OCI-LY3 (cell line): ENCODE results near the gene ERC2.

Source experiments
- H2AFZ ChIP-seq: fragments of 200-600, 300-600 bp; shearing (Covaris generic); 2 replicates; pipeline ENCODE4 v1.6.0; 2014; ENCODE audit warnings: antibody characterized with exemption, low read depth, low read length
- H3K27ac ChIP-seq: fragments of 200-600, 300-600 bp; sonication (generic); 2 replicates; pipeline ENCODE4 v1.5.1; 2014; ENCODE audit warnings: mild to moderate bottlenecking, low read length, moderate library complexity, mixed read lengths
- H3K27me3 ChIP-seq: fragments of 200-600, 300-600 bp; sonication (generic); 2 replicates; pipeline ENCODE4 v1.6.1; 2014; ENCODE audit warnings: low read depth, low read length, mixed read lengths
- H3K36me3 ChIP-seq: fragments of 200-600, 300-600 bp; sonication (generic); replicated peaks from 2 replicates; pipeline ENCODE3; 2014; ENCODE audit warnings: low read depth, low read length, mixed read lengths
- H3K4me1 ChIP-seq: fragments of 300-600, 200-600 bp; sonication (generic); 2 replicates; pipeline ENCODE4 v1.6.1; 2014; ENCODE audit warnings: low read length, mixed read lengths
- H3K4me2 ChIP-seq: fragments of 200-600, 300-600 bp; sonication (generic); 2 replicates; pipeline ENCODE4 v1.6.1; 2014; ENCODE audit warnings: low read length, mixed read lengths
- H3K4me3 ChIP-seq: fragments of 300-600, 200-600 bp; sonication (generic); 2 replicates; pipeline ENCODE4 v1.5.1; 2014; ENCODE audit warnings: antibody characterized with exemption, mild to moderate bottlenecking, low read length, moderate library complexity
- H3K79me2 ChIP-seq: fragments of 300-600, 200-600 bp; shearing (Covaris generic); 2 replicates; pipeline ENCODE4 v1.6.1; 2014; ENCODE audit warnings: mild to moderate bottlenecking, low read length, mixed read lengths
- H3K9ac ChIP-seq: fragments of 300-600, 200-600 bp; shearing (Covaris generic); 2 replicates; pipeline ENCODE4 v1.6.0; 2014; ENCODE audit warnings: mild to moderate bottlenecking, low read length, moderate library complexity
- H3K9me3 ChIP-seq: fragments of 200-600, 300-600 bp; shearing (Covaris generic); 2 replicates; pipeline ENCODE4 v1.6.1; 2014; ENCODE audit warnings: low read length, mixed read lengths; ENCODE audit not compliant: insufficient read depth
- H4K20me1 ChIP-seq: fragments of 200-600, 300-600 bp; sonication (generic); 2 replicates; pipeline ENCODE4 v1.6.1; 2016; ENCODE audit warnings: low read length, mixed read lengths; ENCODE audit not compliant: insufficient read depth
- EZH2phosphoT487 ChIP-seq: fragments of 200-600 bp; shearing (Covaris generic); IDR thresholded peaks from 2 replicates; pipeline ENCODE4 v1.6.1; 2018; ENCODE audit warnings: antibody characterized with exemption, mixed run types, low read depth
- TF ChIP-seq, protein P1 (sequence below): fragments of 200-600, 300-600 bp; sonication (generic); IDR thresholded peaks from 2 replicates; pipeline ENCODE4 v1.5.1; 2014; ENCODE audit warnings: antibody characterized with exemption, low read length, low read depth

The ERC2 gene

DNA sequence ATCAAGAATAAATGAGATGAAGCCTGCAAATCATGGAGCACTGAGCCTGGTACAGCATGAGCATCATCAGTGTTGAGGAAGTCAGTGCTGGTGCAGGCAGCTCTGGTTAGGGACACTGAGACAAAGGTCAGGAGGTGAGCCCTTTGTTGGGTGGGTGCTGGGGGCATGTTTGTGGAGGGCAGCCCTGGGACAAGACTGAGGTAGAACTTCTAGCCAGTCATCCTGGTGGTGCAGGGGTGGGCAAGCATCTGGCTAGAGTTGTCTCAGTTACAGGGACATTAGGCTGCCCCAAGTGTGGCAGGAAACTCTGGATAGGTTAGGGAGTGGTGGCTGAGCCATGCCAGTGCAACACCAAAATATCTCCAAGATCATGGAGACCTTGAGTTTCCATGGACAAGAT lies 1008.4 kb downstream of the ERC2 start:
- Histone ChIP-seq H4K20me1 (no peaks in the 10 kb centered on the region), H3K4me1 (no peaks in the 10 kb centered on the region), H3K4me3 (no peak overlapping the region), H3K9ac (no peak overlapping the region), H2AFZ (no peak overlapping the region), H3K4me2 (no peak overlapping the region), H3K36me3 (no peaks in the 10 kb centered on the region), H3K27ac (no peak overlapping the region), H3K9me3 (no peaks in the 10 kb centered on the region), H3K27me3 (peaks cover 7% of the 10 kb centered on the region; the same call in 1 of the 2 replicates), H3K79me2 (no peaks in the 10 kb centered on the region)
- no peak for TF ChIP-seq EZH2phosphoT487
- TF ChIP-seq, protein P1, sequence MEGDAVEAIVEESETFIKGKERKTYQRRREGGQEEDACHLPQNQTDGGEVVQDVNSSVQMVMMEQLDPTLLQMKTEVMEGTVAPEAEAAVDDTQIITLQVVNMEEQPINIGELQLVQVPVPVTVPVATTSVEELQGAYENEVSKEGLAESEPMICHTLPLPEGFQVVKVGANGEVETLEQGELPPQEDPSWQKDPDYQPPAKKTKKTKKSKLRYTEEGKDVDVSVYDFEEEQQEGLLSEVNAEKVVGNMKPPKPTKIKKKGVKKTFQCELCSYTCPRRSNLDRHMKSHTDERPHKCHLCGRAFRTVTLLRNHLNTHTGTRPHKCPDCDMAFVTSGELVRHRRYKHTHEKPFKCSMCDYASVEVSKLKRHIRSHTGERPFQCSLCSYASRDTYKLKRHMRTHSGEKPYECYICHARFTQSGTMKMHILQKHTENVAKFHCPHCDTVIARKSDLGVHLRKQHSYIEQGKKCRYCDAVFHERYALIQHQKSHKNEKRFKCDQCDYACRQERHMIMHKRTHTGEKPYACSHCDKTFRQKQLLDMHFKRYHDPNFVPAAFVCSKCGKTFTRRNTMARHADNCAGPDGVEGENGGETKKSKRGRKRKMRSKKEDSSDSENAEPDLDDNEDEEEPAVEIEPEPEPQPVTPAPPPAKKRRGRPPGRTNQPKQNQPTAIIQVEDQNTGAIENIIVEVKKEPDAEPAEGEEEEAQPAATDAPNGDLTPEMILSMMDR = no peak
